K562 (cell line): Measurements from ENCODE around the gene LRP2. TPM values are rescaled to one million over a fixed set of nuclear protein-coding genes. Genes with fewer than 3 reads are reported as not detected.

ENCODE experiments used
- ATAC-seq: fragments of 200-7000 bp; cut with Tn5 transposase; 3 replicates; pipeline ENCODE4 v1.9.1; 2020; ENCODE audit warnings: moderate library complexity
- BruUV-seq: library from RNA; stranded (reverse); fragments of 400-500 nt; replicated peaks from 2 replicates; lab custom pipeline; 2021; lab: Mats Ljungman, UMichigan
- CTCF ChIA-PET: fragments of 300-600 bp; formaldehyde crosslinking; extraction: SDS; loops from one replicate; lab custom pipeline; 2021; ENCODE audit warnings: low intra/inter-chr PET ratio; lab: Yijun Ruan, JAX
- POLR2A ChIA-PET: fragments of 300-600, 350-650 bp; sonication (Branson Sonifier 250); formaldehyde crosslinking; extraction: SDS; loops from one replicate; lab custom pipeline; 2021; ENCODE audit warnings: antibody characterized with exemption, inconsistent platforms; lab: Yijun Ruan, JAX
- DNase-seq, 4 experiments: peaks; one replicate each; pipeline versions ENCODE4 v3.0.0 to v3.0.0-alpha.2; 2011 to 2018; ENCODE audit warnings: low spot score in 3 of 4, mixed read lengths in 3 of 4; ENCODE audit errors: extremely low read depth in 1 of 4
- FAIRE-seq: peaks from 2 replicates; lab custom pipeline; 2011; peaks lifted over from hg19 to GRCh38; lab: Jason Lieb, UNC
- H2AFZ ChIP-seq: 2 replicates; pipeline ENCODE4 v1.6.0; 2011; ENCODE audit warnings: low read depth, low read length, control low read depth, inconsistent platforms
- H3K27ac ChIP-seq: fragments of 200-600 bp; 3 replicates; pipeline ENCODE4 v1.8.0; 2011; ENCODE audit warnings: low read depth, mild to moderate bottlenecking, control low read depth, inconsistent platforms, low read length, moderate library complexity, mixed read lengths; ENCODE audit errors: extremely low read depth
- H3K27me3 ChIP-seq, 2 experiments: fragments of 300-600 bp in 1 of 2; 2 replicates in 1 of 2; 3 replicates in 1 of 2; pipeline versions ENCODE4 v1.6.0 to v1.8.0; 2011; ENCODE audit warnings: inconsistent platforms in 2 of 2, low read length in 2 of 2, mild to moderate bottlenecking in 1 of 2, mixed read lengths in 1 of 2, moderate library complexity in 1 of 2; ENCODE audit not compliant: control insufficient read depth in 2 of 2, insufficient read depth in 2 of 2
- H3K36me3 ChIP-seq: fragments of 300-600 bp; 3 replicates; pipeline ENCODE4 v1.8.0; 2011; ENCODE audit warnings: mild to moderate bottlenecking, low read length, inconsistent platforms; ENCODE audit not compliant: control insufficient read depth, insufficient read depth
- H3K4me1 ChIP-seq, 2 experiments: fragments of 200-600 bp in 1 of 2; replicated peaks in 1 of 2; 2 replicates in 1 of 2; 3 replicates in 1 of 2; pipeline versions ENCODE4 v1.5.1 to v1.8.0; 2011; ENCODE audit warnings: inconsistent platforms in 2 of 2, low read length in 2 of 2, mild to moderate bottlenecking in 1 of 2, mixed read lengths in 1 of 2, moderate library complexity in 1 of 2; ENCODE audit not compliant: control insufficient read depth in 2 of 2, insufficient read depth in 2 of 2
- H3K4me2 ChIP-seq: 2 replicates; pipeline ENCODE4 v1.6.1; 2011; ENCODE audit warnings: low read length, control low read depth, inconsistent platforms, mixed read lengths; ENCODE audit not compliant: insufficient read depth
- H3K4me3 ChIP-seq: fragments of 200-600 bp; sonication (generic), shearing (Covaris generic); 2 replicates; pipeline ENCODE4 v1.5.1; 2016; ENCODE audit warnings: control low read depth, inconsistent platforms
- H3K79me2 ChIP-seq: fragments of 200-600 bp; 3 replicates; pipeline ENCODE4 v1.8.0; 2011; ENCODE audit warnings: low read length, inconsistent platforms; ENCODE audit not compliant: control insufficient read depth, insufficient read depth
- H3K9ac ChIP-seq, 2 experiments: 2 replicates each; pipeline versions ENCODE4 v1.6.0 to v1.6.1; 2011; ENCODE audit warnings: low read depth in 2 of 2, low read length in 2 of 2, control low read depth in 1 of 2, inconsistent platforms in 1 of 2, mild to moderate bottlenecking in 1 of 2, mixed read lengths in 1 of 2; ENCODE audit not compliant: insufficient read depth in 1 of 2
- H3K9me1 ChIP-seq: one replicate; pipeline ENCODE4 v1.6.0; 2011; ENCODE audit warnings: inconsistent platforms, mild to moderate bottlenecking, low read length, moderate library complexity; ENCODE audit not compliant: control insufficient read depth, insufficient read depth
- H3K9me3 ChIP-seq: replicated peaks from 2 replicates; pipeline ENCODE4 v1.5.1; 2011; ENCODE audit warnings: low read depth, low read length, inconsistent platforms; ENCODE audit not compliant: control insufficient read depth, insufficient read depth
- H4K20me1 ChIP-seq: replicated peaks from 2 replicates; pipeline ENCODE4 v1.6.1; 2011; ENCODE audit warnings: low read length, inconsistent platforms, mixed read lengths; ENCODE audit not compliant: control insufficient read depth, insufficient read depth
- CC2D1A ChIP-seq: fragments of 450-650 bp; IDR thresholded peaks from 2 replicates; pipeline ENCODE4 v1.6.1; 2017; ENCODE audit warnings: mild to moderate bottlenecking
- ESRRA ChIP-seq: fragments of 450-650 bp; IDR thresholded peaks from 2 replicates; pipeline ENCODE4 v1.6.1; 2014; ENCODE audit warnings: low read depth, mild to moderate bottlenecking, moderate library complexity, borderline replicate concordance
- HCFC1 ChIP-seq: IDR thresholded peaks from 2 replicates; pipeline ENCODE4 v1.6.1; 2012; ENCODE audit warnings: low read depth, low read length, improper control_type of control experiment
- L3MBTL2 ChIP-seq: fragments of 450-650 bp; IDR thresholded peaks from 2 replicates; pipeline ENCODE4 v1.6.1; 2016; ENCODE audit warnings: mild to moderate bottlenecking, moderate library complexity
- MAFG ChIP-seq: fragments of 450-650 bp; conservative IDR thresholded peaks from 2 replicates; pipeline ENCODE4 v1.6.1; 2016; ENCODE audit warnings: missing genetic modification characterization, missing compliant biosample characterization
- MTF1 ChIP-seq: fragments of 250-450 bp; sonication (Bioruptor Pico); IDR thresholded peaks from 2 replicates; pipeline ENCODE4 v1.9.0; 2021; ENCODE audit warnings: moderate library complexity, mild to moderate bottlenecking, inconsistent platforms, borderline replicate concordance
- NR1H2 ChIP-seq: sonication (generic); formaldehyde crosslinking; IDR thresholded peaks from 2 replicates; pipeline ENCODE4 v1.4.0; 2020; ENCODE audit warnings: mild to moderate bottlenecking, missing genetic modification reagents
- PHF20 ChIP-seq: fragments of 450-650 bp; IDR thresholded peaks from 2 replicates; pipeline ENCODE4 v1.6.1; 2018; ENCODE audit not compliant: partially characterized antibody
- SIN3B ChIP-seq: fragments of 450-650 bp; IDR thresholded peaks from 2 replicates; pipeline ENCODE4 v1.6.1; 2017; ENCODE audit warnings: low read depth, mild to moderate bottlenecking, moderate library complexity
- SREBF1 ChIP-seq: fragments of 150-350 bp; IDR thresholded peaks from 2 replicates; pipeline ENCODE4 v1.6.1; 2014; ENCODE audit warnings: antibody characterized with exemption, low read depth, low read length, borderline replicate concordance
- ZC3H4 ChIP-seq: sonication (generic); formaldehyde crosslinking; IDR thresholded peaks from 2 replicates; pipeline ENCODE4 v1.9.0; 2021; ENCODE audit warnings: missing genetic modification reagents, borderline replicate concordance
- ZNF695 ChIP-seq: fragments of 450-650 bp; formaldehyde crosslinking; IDR thresholded peaks from 2 replicates; pipeline ENCODE4 v1.4.0; 2020; ENCODE audit warnings: mild to moderate bottlenecking, moderate library complexity
- ZNF75A ChIP-seq: fragments of 450-650 bp; formaldehyde crosslinking; IDR thresholded peaks from 2 replicates; pipeline ENCODE4 v1.4.0; 2020; ENCODE audit warnings: mild to moderate bottlenecking
- ZNF830 ChIP-seq: fragments of 250-450 bp; sonication (Bioruptor Pico); IDR thresholded peaks from 2 replicates; pipeline ENCODE4 v1.5.0; 2021; ENCODE audit warnings: mild to moderate bottlenecking
- WGBS: fragments of 100-300 bp; shearing (Covaris generic); methylation state at CpG from one replicate; pipeline ENCODE4 v1.1.6; 2016; ENCODE audit warnings: low coverage, mixed read lengths; ENCODE audit not compliant: insufficient coverage; ENCODE audit errors: missing lambda C conversion rate; 5-methylcytosine and 5-hydroxymethylcytosine counted together
- in situ Hi-C: fragments of 300-500 bp; cut with MboI; formaldehyde crosslinking; loops from 4 replicates; pipeline ENCODE4 v1.15.0; 2018; ENCODE audit warnings: inconsistent platforms, mixed read lengths
- intact Hi-C: fragments of 100-400 bp; cut with micrococcal nuclease; formaldehyde crosslinking; loops from 2 replicates; pipeline ENCODE4 v1.14.2; 2022
- polyA plus RNA-seq, 8 experiments: library from polyadenylated mRNA; depleted of rRNA in 4 of 8; stranded (reverse) in 5 of 8; unstranded in 3 of 8; fragments of >200 nt; fragmentation: Nextera tagmentation in 2 of 8; fragmentation: Illumina TruSeq in 1 of 8; extraction: Ambion mirVana in 2 of 8; extraction: Trizol in 1 of 8; gene quantifications; 2 replicates each; pipeline versions ENCODE4 v1.2.1 to v1.2.3, GENCODE V29; 2011 to 2014; ENCODE audit warnings: inconsistent platforms in 1 of 8, missing spikeins in 1 of 8
- total RNA-seq, 7 experiments: library from RNA; depleted of rRNA in 6 of 7; stranded (reverse); fragments of >200 nt in 6 of 7; fragmentation: Illumina TruSeq in 2 of 7; extraction: Trizol in 2 of 7; gene quantifications; 2 replicates each; pipeline versions ENCODE4 v1.2.1 to v1.2.3, GENCODE V29; 2011 to 2021; ENCODE audit warnings: low replicate concordance in 1 of 7
- TF ChIP-seq, protein P1 (sequence below): fragments of 250-450 bp; sonication (Bioruptor Pico); IDR thresholded peaks from 2 replicates; pipeline ENCODE4 v1.4.0; 2020; ENCODE audit warnings: mild to moderate bottlenecking, moderate library complexity
- TF ChIP-seq, protein P2 (sequence below): fragments of 450-650 bp; formaldehyde crosslinking; IDR thresholded peaks from 2 replicates; pipeline ENCODE4 v1.4.0; 2020; ENCODE audit warnings: mild to moderate bottlenecking, moderate library complexity
- TF ChIP-seq, protein P3 (sequence below): fragments of 250-450 bp; sonication (Bioruptor Pico); IDR thresholded peaks from 2 replicates; pipeline ENCODE4 v1.4.0; 2020; ENCODE audit warnings: borderline replicate concordance
- TF ChIP-seq, protein P4 (sequence below): fragments of 450-650 bp; formaldehyde crosslinking; IDR thresholded peaks from 2 replicates; pipeline ENCODE4 v1.4.0; 2020; ENCODE audit warnings: mild to moderate bottlenecking, moderate library complexity

The LRP2 gene
- total and polyA plus RNA-seq, 9 of the 15 experiments (the other 6 are each of a cell fraction or from before 2014, with no cell fraction given), result 0.04 to 0.18 (median 0.11) TPM; not detected in 1

DNA sequence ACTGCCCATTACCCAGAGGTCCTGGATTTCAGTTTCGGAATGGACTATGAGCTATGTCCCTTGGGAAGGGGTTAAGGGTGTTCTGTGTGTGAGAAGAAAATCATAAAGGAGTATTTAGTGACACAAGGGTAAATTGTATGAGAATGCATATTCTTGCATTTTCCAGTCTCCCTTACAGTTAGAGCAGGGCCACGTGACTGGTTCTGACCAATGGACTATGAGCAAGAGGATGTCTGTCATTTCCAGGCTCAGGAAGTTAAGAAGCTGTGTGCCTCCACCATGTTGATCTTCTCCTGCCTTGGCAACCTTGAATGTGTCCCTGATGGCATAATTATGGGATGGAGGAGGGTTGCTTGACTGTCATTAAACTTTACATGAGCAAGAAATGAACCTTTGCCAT is 198.0 kb downstream of the LRP2 start (continued):
- TF ChIP-seq NR1H2 (CRISPR knock-in tag) (no peak), L3MBTL2 (no peak), SREBF1 (no peak), SIN3B (no peak), PHF20 (no peak), MAFG (no peak), ZC3H4 (CRISPR knock-in tag) (no peak), ZNF695 (CRISPR knock-in tag) (no peak)
- TF ChIP-seq, protein P1, sequence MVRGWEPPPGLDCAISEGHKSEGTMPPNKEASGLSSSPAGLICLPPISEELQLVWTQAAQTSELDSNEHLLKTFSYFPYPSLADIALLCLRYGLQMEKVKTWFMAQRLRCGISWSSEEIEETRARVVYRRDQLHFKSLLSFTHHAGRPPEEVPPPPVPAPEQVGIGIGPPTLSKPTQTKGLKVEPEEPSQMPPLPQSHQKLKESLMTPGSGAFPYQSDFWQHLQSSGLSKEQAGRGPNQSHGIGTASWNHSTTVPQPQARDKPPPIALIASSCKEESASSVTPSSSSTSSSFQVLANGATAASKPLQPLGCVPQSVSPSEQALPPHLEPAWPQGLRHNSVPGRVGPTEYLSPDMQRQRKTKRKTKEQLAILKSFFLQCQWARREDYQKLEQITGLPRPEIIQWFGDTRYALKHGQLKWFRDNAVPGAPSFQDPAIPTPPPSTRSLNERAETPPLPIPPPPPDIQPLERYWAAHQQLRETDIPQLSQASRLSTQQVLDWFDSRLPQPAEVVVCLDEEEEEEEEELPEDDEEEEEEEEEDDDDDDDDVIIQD (CRISPR knock-in tag), result no peak

DNA sequence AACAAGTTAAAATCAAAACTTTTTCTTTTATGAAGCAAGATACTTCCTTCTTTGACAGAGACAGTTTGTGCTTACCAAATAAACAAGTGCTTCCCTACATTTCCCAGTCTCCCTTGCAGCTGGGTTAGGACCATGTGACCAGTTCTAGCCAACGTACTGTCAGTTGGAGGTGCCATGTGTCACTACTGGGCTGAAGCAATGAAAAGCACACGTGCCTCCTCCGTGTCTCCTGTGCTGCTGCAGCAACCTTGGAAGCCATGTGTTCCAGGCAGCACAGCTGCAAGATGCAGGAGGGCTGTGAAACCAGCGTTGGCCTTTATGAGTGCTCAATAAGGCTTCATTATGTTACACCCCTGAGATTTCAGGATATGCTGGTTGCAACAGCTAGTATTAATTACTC is 199.7 kb downstream of the LRP2 start:
- Histone ChIP-seq H3K27ac (no peak overlapping the region), H3K4me1 (peaks cover 0 to 7% of the 10 kb centered on the region in 2 experiments; a peak in 4 of 5 replicates), H3K36me3 (no peaks in the 10 kb centered on the region), H4K20me1 (no peaks in the 10 kb centered on the region), H3K27me3 (peaks cover 0 to 4% of the 10 kb centered on the region in 2 experiments; a peak in 1 of 5 replicates), H2AFZ (peak overlapping the region; percentile 76), H3K4me3 (no peak overlapping the region), H3K9ac (no peak overlapping the region), H3K9me1 (no peaks in the 10 kb centered on the region), H3K9me3 (no peaks in the 10 kb centered on the region), H3K4me2 (peak overlapping the region; percentile 16; the same call in 1 of the 2 replicates), H3K79me2 (no peaks in the 10 kb centered on the region)
- intact Hi-C loops, result no loop called here
- no peak for FAIRE-seq
- ChIA-PET CTCF (no interaction called here), POLR2A (interaction anchor here (1.4 kb wide), 1 partner anchor 11 kb away, joined by 3 read pairs; no protein-coding TSS in a partner anchor)
- in situ Hi-C loops, result no loop called here
- peak; percentile 78 for ATAC-seq
- BruUV-seq, result no TSS peak
- WGBS, result 5% methylated on average over 4 of the region's 4 CpGs
- peak in 1 of 4 experiments; percentile 28 for DNase-seq
- TF ChIP-seq CC2D1A (no peak), HCFC1 (no peak), ZNF830 (CRISPR knock-in tag) (no peak), ZNF75A (CRISPR knock-in tag) (no peak), MTF1 (CRISPR knock-in tag) (no peak), ESRRA (no peak)
- TF ChIP-seq, protein P2, sequence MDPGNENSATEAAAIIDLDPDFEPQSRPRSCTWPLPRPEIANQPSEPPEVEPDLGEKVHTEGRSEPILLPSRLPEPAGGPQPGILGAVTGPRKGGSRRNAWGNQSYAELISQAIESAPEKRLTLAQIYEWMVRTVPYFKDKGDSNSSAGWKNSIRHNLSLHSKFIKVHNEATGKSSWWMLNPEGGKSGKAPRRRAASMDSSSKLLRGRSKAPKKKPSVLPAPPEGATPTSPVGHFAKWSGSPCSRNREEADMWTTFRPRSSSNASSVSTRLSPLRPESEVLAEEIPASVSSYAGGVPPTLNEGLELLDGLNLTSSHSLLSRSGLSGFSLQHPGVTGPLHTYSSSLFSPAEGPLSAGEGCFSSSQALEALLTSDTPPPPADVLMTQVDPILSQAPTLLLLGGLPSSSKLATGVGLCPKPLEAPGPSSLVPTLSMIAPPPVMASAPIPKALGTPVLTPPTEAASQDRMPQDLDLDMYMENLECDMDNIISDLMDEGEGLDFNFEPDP, result no peak
- TF ChIP-seq, protein P3, sequence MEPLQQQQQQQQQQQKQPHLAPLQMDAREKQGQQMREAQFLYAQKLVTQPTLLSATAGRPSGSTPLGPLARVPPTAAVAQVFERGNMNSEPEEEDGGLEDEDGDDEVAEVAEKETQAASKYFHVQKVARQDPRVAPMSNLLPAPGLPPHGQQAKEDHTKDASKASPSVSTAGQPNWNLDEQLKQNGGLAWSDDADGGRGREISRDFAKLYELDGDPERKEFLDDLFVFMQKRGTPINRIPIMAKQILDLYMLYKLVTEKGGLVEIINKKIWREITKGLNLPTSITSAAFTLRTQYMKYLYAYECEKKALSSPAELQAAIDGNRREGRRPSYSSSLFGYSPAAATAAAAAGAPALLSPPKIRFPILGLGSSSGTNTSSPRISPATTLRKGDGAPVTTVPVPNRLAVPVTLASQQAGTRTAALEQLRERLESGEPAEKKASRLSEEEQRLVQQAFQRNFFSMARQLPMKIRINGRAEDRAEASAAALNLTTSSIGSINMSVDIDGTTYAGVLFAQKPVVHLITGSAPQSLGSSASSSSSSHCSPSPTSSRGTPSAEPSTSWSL (CRISPR knock-in tag), result no peak
- TF ChIP-seq, protein P4, sequence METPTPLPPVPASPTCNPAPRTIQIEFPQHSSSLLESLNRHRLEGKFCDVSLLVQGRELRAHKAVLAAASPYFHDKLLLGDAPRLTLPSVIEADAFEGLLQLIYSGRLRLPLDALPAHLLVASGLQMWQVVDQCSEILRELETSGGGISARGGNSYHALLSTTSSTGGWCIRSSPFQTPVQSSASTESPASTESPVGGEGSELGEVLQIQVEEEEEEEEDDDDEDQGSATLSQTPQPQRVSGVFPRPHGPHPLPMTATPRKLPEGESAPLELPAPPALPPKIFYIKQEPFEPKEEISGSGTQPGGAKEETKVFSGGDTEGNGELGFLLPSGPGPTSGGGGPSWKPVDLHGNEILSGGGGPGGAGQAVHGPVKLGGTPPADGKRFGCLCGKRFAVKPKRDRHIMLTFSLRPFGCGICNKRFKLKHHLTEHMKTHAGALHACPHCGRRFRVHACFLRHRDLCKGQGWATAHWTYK, result no peak
